Endodermal cell (in vitro differentiated cells): ENCODE measurements around the gene TMEM131L. TPM values are rescaled to one million over a fixed set of nuclear protein-coding genes. Genes with fewer than 3 reads are reported as not detected.

Source experiments
- DNase-seq: peaks from one replicate; pipeline ENCODE4 v3.0.0-alpha.2; 2017
- H3K27ac ChIP-seq: 2 replicates; pipeline ENCODE4 v1.5.1; 2013; ENCODE audit warnings: mild to moderate bottlenecking, low read depth, low read length, moderate library complexity
- H3K27me3 ChIP-seq: 2 replicates; pipeline ENCODE4 v1.6.1; 2013; ENCODE audit warnings: mild to moderate bottlenecking, low read length, moderate library complexity; ENCODE audit not compliant: insufficient read depth, control insufficient read depth, poor library complexity, severe bottlenecking
- H3K36me3 ChIP-seq: 2 replicates; pipeline ENCODE4 v1.7.0; 2013; ENCODE audit warnings: mild to moderate bottlenecking, low read length, moderate library complexity; ENCODE audit not compliant: control insufficient read depth, insufficient read depth
- H3K4me1 ChIP-seq: one replicate; pipeline ENCODE4 v1.7.0; 2013; ENCODE audit warnings: low read length; ENCODE audit not compliant: control insufficient read depth, insufficient read depth
- H3K4me3 ChIP-seq: 2 replicates; pipeline ENCODE4 v1.5.1; 2013; ENCODE audit warnings: mild to moderate bottlenecking, low read length, moderate library complexity
- H3K9ac ChIP-seq: 2 replicates; pipeline ENCODE4 v1.6.1; 2013; ENCODE audit warnings: mild to moderate bottlenecking, low read length, moderate library complexity; ENCODE audit not compliant: poor library complexity, severe bottlenecking; ENCODE audit errors: extremely low read depth
- H3K9me3 ChIP-seq: 2 replicates; pipeline ENCODE4 v1.6.1; 2013; ENCODE audit warnings: mild to moderate bottlenecking, low read length, moderate library complexity; ENCODE audit not compliant: control insufficient read depth
- H3K27ac Mint-ChIP-seq: 2 replicates; pipeline ENCODE4 v1.8.0; 2020; ENCODE audit warnings: mixed read lengths
- H3K27me3 Mint-ChIP-seq: 2 replicates; pipeline ENCODE4 v1.8.0; 2021; ENCODE audit warnings: mild to moderate bottlenecking, mixed read lengths; ENCODE audit not compliant: insufficient read depth
- H3K36me3 Mint-ChIP-seq: 2 replicates; pipeline ENCODE4 v1.8.0; 2020; ENCODE audit warnings: low read depth, mixed read lengths
- H3K4me1 Mint-ChIP-seq: 2 replicates; pipeline ENCODE4 v1.8.0; 2020; ENCODE audit warnings: mixed read lengths
- H3K4me3 Mint-ChIP-seq: 2 replicates; pipeline ENCODE4 v1.8.0; 2020; ENCODE audit warnings: mild to moderate bottlenecking, moderate library complexity, mixed read lengths
- H3K9me3 Mint-ChIP-seq: 2 replicates; pipeline ENCODE4 v1.8.0; 2020; ENCODE audit warnings: mild to moderate bottlenecking, mixed read lengths
- CTCF ChIP-seq: fragments of 200-600 bp; sonication (generic); conservative IDR thresholded peaks from 2 replicates; pipeline ENCODE4 v1.5.0; 2021; ENCODE audit warnings: antibody characterized with exemption, mild to moderate bottlenecking
- WGBS, 2 experiments: methylation state at CpG; one replicate each; pipeline versions ENCODE4 v1.1.5 to v1.1.7; 2013; ENCODE audit warnings: missing lambda C conversion rate in 2 of 2, mixed read lengths in 1 of 2; ENCODE audit not compliant: insufficient coverage in 1 of 2, insufficient read length in 1 of 2; 5-methylcytosine and 5-hydroxymethylcytosine counted together
- total RNA-seq, 2 donors: library from RNA; stranded (reverse); fragmentation: NEBNext Ultra II Directional in 1 of 2; extraction: Animal tissue kit (Norgen Biotek cat#: 25700) in 1 of 2; gene quantifications; 2 replicates in 1 of 2; 3 replicates in 1 of 2; pipeline ENCODE4 v1.2.1, GENCODE V29; 2021

The TMEM131L gene
- total RNA-seq, 2 donors from 2014 or later = 6.2 to 10.8 TPM

GRCh38 chr4:153483432-153484418, 17.6 kb downstream of the TMEM131L start:
- H3K4me3 Mint-ChIP-seq = no peak overlapping the region
- Histone ChIP-seq H3K4me3 (no peak overlapping the region), H3K36me3 (no peaks in the 10 kb centered on the region), H3K4me1 (peaks cover 14% of the 10 kb centered on the region), H3K9ac (no peak overlapping the region), H3K27ac (no peak overlapping the region), H3K9me3 (no peaks in the 10 kb centered on the region), H3K27me3 (no peaks in the 10 kb centered on the region)
- no peaks in the 10 kb centered on the region for H3K36me3 Mint-ChIP-seq
- no peak for DNase-seq
- 94% methylated on average over 7 to 10 of the region's 10 CpGs for WGBS, 2 experiments
- no peak overlapping the region for H3K27ac Mint-ChIP-seq
- TF ChIP-seq CTCF = no peak
- no peaks in the 10 kb centered on the region for H3K27me3 Mint-ChIP-seq
- H3K4me1 Mint-ChIP-seq = peaks cover 30% of the 10 kb centered on the region
- no peaks in the 10 kb centered on the region for H3K9me3 Mint-ChIP-seq

GRCh38 chr4:153485359-153485758, 19.2 kb downstream of the TMEM131L start:
- H3K27ac Mint-ChIP-seq = no peak overlapping the region
- 83 to 94% methylated on average over 1 to 2 of the region's 2 CpGs for WGBS, 2 experiments
- H3K36me3 ChIP-seq = no peaks in the 10 kb centered on the region

GRCh38 chr4:153485860-153486259, 19.7 kb downstream of the TMEM131L start:
- WGBS, 2 experiments = 88 to 100% methylated on average over 4 to 5 of the region's 5 CpGs
- Histone ChIP-seq H3K4me1 (peaks cover 16% of the 10 kb centered on the region), H3K9ac (no peak overlapping the region), H3K9me3 (no peaks in the 10 kb centered on the region), H3K27ac (no peak overlapping the region), H3K4me3 (no peak overlapping the region), H3K27me3 (no peaks in the 10 kb centered on the region), H3K36me3 (no peaks in the 10 kb centered on the region)
- no peak for DNase-seq
- no peak for TF ChIP-seq CTCF
- Mint-ChIP-seq H3K4me1 (peaks cover 45% of the 10 kb centered on the region), H3K27ac (peak overlapping the region; percentile 31), H3K27me3 (no peaks in the 10 kb centered on the region), H3K9me3 (no peaks in the 10 kb centered on the region), H3K4me3 (no peak overlapping the region), H3K36me3 (no peaks in the 10 kb centered on the region)

More at GRCh38 chr4:153485359-153485758, 19.2 kb downstream of the TMEM131L start:
- no peak overlapping the region for H3K4me3 ChIP-seq
- no peaks in the 10 kb centered on the region for H3K9me3 Mint-ChIP-seq
- H3K4me3 Mint-ChIP-seq = no peak overlapping the region
- no peak for TF ChIP-seq CTCF
- no peaks in the 10 kb centered on the region for H3K9me3 ChIP-seq
- no peak for DNase-seq
- H3K9ac ChIP-seq = no peak overlapping the region
- H3K36me3 Mint-ChIP-seq = no peaks in the 10 kb centered on the region
- H3K4me1 ChIP-seq = peaks cover 16% of the 10 kb centered on the region
- H3K4me1 Mint-ChIP-seq = peaks cover 44% of the 10 kb centered on the region
- no peaks in the 10 kb centered on the region for H3K27me3 Mint-ChIP-seq
- no peaks in the 10 kb centered on the region for H3K27me3 ChIP-seq
- H3K27ac ChIP-seq = no peak overlapping the region
